Measurements from ENCODE around the gene DMRTC1B.
"Not testable (repeated sequence)": the region's sequence is repeated elsewhere in the genome, so short reads cannot be mapped to it uniquely, and the experiment has no call there.

DMRTC1B gene, protein sequence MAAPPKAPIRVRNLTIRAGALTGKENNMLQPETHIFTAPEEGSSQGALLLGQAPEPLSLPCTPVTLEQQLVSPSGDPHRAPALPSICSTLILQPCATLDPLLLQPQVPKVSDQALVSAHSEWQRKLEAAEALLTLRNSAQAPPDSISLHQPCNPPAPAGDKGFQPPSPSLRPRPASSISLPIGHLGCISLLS

DNA sequence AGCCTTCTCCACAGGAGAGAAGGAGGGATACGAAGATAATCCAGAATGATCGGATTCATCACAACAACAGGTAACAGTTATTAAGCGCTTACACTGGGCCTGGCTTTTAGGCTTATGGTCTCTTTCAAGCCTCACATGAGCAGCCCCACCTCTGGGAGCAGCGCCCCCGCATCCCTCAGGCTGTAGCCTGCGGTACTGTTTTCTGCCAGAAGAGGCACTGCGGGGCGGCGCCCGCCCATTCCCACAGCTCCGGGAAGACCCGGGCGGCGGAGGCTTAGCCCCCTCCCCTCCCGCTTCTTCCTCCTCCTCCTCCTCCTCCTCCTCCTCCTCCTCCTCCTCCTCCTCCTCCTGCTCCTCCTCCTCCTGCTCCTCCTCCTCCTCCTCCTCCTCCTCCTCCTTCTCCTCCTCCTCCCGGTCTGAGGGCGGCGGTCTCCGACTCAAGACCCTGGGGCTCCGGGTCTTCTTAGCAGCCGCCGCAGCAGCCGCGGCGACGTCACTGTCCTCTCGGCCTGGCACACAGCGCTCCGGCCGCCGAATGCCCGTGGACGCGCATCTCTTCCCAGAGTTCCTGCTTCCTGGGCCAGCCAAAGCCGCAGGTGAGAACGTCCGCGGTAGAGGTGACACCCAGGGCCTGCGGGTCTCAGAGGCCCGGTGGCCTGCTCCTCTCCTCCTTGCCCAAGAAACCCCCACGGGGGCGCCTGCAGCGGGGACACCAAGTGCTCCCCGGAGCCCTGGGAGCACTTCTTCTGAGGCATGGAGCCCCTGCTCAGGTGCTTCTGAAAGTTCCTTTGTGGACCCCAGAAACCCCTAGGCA, at the start of gene DMRTC1B:
DMRTC1B (plus strand) TSS at position 238 of the 814 bp plus-strand sequence. CDS start 68,246 bp downstream, outside the sequence.
- not testable (repeated sequence) for DNase-seq (ENCODE audit: low spot score)

DNA sequence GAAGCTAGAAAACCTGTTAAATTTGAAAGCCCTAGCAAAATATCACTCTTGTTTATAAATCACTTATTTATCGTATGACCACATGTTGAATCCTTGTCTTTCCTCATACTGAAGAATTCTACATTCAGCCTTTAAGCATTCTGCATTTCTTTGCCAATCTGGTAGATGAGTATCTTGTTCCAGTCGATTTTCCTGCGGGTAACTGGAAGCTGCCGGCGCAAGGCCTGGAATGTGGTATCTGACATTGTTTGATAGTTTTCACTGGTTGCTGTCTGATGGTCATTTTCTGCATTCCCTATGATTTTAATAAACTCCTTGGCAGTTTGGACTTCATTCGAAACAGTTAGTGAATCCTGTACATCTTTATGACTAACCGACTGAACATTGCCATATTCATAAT, 48.8 kb upstream of the DMRTC1B start:
- DNase-seq (ENCODE audit: low spot score), result no peak

GRCh38 chrX:72733636-72734035, 43.1 kb upstream of the DMRTC1B start:
- DNase-seq (ENCODE audit: low spot score), result not testable (repeated sequence)

- no peak for DNase-seq (ENCODE audit: low spot score)
Observed at GRCh38 chrX:72735561-72735960, 41.1 kb upstream of the DMRTC1B start.

DNA sequence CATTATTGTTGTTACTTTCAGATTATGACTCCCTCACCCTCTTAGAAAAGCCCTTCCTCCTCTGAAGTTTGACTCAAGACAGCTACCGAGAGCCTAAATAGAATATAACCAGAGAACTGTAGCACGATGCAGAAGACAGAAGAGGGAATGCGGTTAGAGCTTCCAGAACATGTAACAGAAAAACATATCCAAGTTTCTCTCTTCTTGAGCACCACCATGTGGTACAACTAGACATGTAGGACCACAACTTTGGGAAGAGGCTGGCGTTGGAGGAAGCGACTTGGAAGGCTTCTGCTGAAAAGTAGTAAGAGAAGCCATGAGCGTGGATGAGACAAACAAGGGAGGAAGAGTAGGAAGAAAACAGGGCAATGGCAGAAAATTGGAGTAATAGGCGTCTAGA, 31.1 kb upstream of the DMRTC1B start:
- not testable (repeated sequence) for DNase-seq (ENCODE audit: low spot score)

DNA sequence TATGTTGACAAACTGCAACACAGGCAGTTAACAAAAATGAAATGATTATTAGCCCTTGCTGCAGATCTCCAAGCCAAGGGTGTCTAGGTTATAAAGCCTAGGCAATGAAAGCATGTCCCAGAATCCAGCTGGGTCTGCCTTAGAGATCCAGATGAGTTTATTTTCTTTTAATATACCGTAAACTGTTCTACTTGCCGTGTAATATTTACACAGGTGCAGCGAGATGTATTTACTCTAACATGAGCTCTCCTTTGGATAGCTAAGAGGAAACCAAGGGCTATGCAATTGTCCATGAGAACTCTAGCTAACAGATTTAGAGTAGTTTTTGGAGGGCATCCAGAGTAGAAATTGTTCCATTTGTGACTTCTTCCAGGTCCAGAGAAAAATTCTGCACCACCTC, 28.1 kb upstream of the DMRTC1B start:
- not testable (repeated sequence) for DNase-seq (ENCODE audit: low spot score)

DNA sequence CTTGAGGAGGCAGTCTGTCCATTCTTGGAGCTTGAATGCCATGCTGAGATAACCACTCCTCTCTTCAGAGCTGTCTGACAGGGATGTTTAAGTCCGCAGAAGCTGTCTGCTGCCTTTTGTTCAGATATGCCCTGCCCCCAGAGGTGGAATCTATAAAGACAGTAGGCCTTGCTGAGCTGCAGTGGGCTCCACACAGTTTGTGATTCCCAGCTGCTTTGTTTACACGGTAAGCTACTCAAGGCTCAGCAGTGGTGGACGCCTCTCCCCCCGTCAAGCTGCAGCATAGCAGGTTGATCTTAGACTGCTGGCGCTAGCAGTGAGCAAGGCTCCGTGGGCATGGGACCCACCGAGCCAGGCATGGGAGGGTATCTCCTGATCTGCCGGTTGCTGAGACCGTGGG, 16.2 kb upstream of the DMRTC1B start:
- DNase-seq (ENCODE audit: low spot score), result not testable (repeated sequence)

GRCh38 chrX:72777467-72777790, 739 bp downstream of the DMRTC1B start:
- DNase-seq (ENCODE audit: low spot score), result not testable (repeated sequence)

- not testable (repeated sequence) for DNase-seq (ENCODE audit: low spot score)
Observed at GRCh38 chrX:72778146-72778545, 1.5 kb downstream of the DMRTC1B start.

- not testable (repeated sequence) for DNase-seq (ENCODE audit: low spot score)
Observed at GRCh38 chrX:72782560-72782959, 5.9 kb downstream of the DMRTC1B start, which contains the start of gene FAM236B. FAM236B (minus strand) TSS chrX:72782660; CDS start chrX:72782560, 100 bp downstream.

DNA sequence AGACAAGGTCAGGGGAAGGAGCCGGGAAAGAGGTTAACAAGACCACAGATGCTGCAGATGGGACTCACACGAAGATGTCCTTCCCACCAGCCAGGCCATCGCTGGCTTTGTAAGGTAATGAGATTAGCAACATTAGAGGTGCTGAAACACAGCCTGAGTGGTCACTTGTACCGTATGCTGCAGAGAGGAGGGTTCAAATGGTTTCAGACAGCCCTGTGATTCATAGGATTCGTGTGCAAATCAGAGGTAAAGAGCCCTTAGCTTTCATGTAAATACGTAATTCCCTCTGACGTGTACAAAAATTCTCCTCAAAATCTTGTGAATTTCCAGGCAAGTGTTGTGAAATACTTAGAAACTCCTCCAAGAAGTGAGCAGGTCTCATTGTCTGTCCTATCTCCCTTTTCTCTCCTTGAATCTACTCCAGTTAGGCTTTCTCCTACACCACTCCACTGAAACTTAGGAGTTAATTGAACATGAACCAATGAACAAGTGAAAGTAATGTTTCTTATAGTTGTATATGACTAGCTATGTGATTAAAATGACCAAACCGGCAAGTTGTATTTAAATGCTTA, 6.8 kb downstream of the DMRTC1B start:
- DNase-seq (ENCODE audit: low spot score), result not testable (repeated sequence)

- DNase-seq (ENCODE audit: low spot score), result not testable (repeated sequence)
Observed at GRCh38 chrX:72783964-72784363, 7.3 kb downstream of the DMRTC1B start.

GRCh38 chrX:72788142-72788541, 11.5 kb downstream of the DMRTC1B start:
- not testable (repeated sequence) for DNase-seq (ENCODE audit: low spot score)

DNA sequence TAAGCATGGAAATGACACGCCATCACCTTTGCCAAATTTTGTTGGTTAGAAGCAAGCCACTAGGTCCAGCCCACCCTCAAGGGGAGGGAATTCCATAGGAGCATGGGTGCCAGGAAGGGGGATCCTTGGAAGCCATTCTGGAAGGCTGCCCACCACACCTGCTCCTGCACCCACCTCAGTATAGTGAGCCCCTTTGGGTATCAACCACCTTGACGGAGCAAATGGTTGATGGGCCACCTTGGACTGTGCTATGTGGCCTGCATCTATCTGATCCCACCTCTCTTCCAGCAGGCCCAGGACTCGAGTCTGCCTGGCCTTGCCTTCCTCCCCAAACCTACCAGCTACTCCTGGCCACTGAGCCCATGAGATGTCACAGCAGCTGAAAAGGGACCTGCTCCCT, 13.7 kb downstream of the DMRTC1B start:
- not testable (repeated sequence) for DNase-seq (ENCODE audit: low spot score)

- not testable (repeated sequence) for DNase-seq (ENCODE audit: low spot score)
Observed at GRCh38 chrX:72808110-72808509, 31.4 kb downstream of the DMRTC1B start, which contains the start of gene FAM236D. FAM236D (minus strand) TSS chrX:72808210; CDS start chrX:72808110, 100 bp downstream.

DNA sequence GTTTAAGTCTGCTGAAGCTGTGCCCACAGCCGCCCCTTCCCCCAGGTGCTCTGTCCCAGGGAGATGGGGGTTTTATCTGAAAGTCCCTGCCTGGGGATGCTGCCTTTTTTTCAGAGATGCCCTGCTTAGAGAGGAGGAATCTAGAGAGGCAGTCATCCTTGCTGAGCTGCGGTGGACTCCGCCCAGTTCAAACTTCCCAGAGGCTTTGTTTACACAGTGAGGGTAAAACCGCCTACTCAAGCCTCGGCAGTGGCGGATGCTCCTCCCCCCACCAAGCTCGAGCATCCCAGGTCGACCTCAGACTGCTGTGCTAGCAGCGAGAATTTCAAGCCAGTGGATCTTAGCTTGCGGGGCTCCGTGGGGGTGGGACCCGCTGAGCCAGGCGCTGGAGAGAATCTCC, 54.0 kb downstream of the DMRTC1B start:
- not testable (repeated sequence) for DNase-seq (ENCODE audit: low spot score)

DNA sequence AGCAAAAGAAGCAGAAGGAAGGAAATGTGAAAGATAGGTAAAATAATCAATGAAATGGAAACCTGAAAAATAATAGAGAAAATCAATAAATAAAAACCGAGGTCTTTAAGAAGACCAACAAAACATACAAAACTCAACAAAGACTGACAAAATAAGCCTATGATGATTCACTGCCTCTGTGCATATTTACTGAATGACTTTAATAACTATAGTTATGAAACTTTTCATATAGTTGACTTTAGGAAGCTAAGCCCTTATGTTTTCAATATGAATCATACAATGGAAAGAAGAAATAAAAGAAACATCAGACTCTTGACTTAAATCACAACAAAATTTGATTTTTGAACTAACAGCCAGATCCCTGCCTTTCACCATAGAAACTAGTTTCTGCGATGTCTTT, 60.8 kb downstream of the DMRTC1B start:
- DNase-seq (ENCODE audit: low spot score), result not testable (repeated sequence)

- not testable (repeated sequence) for DNase-seq (ENCODE audit: low spot score)
Observed at GRCh38 chrX:72882898-72883297, 106.2 kb downstream of the DMRTC1B start.

DNA sequence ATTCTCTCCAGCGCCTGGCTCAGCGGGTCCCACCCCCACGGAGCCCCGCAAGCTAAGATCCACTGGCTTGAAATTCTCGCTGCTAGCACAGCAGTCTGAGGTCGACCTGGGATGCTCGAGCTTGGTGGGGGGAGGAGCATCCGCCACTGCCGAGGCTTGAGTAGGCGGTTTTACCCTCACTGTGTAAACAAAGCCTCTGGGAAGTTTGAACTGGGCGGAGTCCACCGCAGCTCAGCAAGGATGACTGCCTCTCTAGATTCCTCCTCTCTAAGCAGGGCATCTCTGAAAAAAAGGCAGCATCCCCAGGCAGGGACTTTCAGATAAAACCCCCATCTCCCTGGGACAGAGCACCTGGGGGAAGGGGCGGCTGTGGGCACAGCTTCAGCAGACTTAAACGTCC, 113.0 kb downstream of the DMRTC1B start:
- not testable (repeated sequence) for DNase-seq (ENCODE audit: low spot score)

Data from hematopoietic multipotent progenitor cell treated with erythropoietin and hydrocortisone succinate and interleukin-3 and kit ligand, for 15 days (in vitro differentiated cells).